HL-60/S4 treated with retinoic acid at 250 ng/mL for 4 days and 3 days (cell line): ENCODE data around the gene RABGAP1L.
"Not testable (repeated sequence)": the region's sequence is repeated elsewhere in the genome, so short reads cannot be mapped to it uniquely, and the experiment has no call there.

Experiments
- in situ Hi-C: fragments of 300-500 bp; cut with MboI; formaldehyde crosslinking; loops from 2 replicates; pipeline ENCODE4 v1.7.0; 2022; ENCODE audit warnings: low sequenced_read_pairs

RABGAP1L gene

DNA sequence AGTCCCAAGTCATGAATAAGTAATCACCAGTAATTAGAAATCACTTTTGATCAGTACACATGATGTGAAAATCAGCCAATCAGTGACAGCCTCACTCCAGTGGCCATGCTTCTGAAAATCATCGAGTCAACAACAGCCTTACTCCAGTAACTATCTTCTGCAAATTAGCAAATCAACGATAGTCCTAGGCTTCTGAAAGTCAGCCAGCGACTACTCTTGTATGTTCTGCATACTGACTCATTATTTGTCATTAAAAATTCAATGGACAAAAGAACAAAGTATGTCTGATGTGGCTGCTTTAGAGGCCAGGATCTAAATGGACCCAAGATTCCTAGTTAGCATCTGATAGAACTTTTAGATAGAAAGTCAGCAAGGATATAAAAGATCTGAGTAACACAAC, 391.0 kb downstream of the RABGAP1L start:
- in situ Hi-C loops = no loop called here

GRCh38 chr1:174556392-174556791, 397.1 kb downstream of the RABGAP1L start:
- in situ Hi-C loops = no loop called here

DNA sequence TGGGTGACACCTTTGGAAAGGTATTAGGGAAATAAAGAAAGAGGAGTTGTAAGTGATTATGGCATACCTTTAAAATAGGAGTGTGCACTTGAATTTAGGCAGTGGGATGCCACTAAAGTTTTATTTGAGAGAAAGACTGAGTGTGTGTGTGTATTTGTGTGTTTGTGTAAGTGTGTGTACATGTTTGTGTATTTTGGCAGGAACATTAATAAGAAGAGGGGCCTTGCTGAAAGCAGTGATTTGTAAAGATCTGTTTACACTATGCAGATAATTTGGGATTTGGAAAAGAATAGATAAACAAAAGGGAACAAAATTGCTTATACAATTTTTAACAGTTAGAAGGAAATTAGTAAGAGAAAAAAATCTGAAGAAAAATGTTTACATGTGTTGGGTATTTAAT, 409.2 kb downstream of the RABGAP1L start:
- in situ Hi-C loops = no loop called here

- in situ Hi-C loops = no loop called here
Measured at GRCh38 chr1:174569240-174569639, 409.9 kb downstream of the RABGAP1L start.

- in situ Hi-C loops = no loop called here
Measured at GRCh38 chr1:174572771-174573170, 413.5 kb downstream of the RABGAP1L start.

DNA sequence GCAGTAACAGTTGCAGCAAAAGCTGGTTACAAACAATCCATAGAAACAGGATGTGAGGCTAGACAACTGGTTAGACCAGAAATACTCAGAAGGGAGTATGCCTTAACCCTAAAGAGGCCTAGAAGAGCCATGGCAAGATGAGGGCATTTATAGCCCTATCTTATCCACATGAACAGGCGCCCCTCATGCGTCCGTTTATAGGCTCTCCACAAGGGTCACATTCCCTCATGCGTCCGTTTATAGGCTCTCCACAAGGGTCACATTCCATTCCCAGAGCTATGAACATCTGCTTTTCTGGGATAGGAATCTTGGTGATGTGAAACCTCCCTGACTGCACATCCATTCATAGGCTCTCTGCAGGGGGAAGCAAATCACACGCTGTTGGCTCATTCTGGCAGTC, 416.8 kb downstream of the RABGAP1L start:
- in situ Hi-C loops = not testable (repeated sequence)

- in situ Hi-C loops = no loop called here
Measured at GRCh38 chr1:174577681-174578080, 418.4 kb downstream of the RABGAP1L start.

- in situ Hi-C loops = no loop called here
Measured at GRCh38 chr1:174580801-174581200, 421.5 kb downstream of the RABGAP1L start.

DNA sequence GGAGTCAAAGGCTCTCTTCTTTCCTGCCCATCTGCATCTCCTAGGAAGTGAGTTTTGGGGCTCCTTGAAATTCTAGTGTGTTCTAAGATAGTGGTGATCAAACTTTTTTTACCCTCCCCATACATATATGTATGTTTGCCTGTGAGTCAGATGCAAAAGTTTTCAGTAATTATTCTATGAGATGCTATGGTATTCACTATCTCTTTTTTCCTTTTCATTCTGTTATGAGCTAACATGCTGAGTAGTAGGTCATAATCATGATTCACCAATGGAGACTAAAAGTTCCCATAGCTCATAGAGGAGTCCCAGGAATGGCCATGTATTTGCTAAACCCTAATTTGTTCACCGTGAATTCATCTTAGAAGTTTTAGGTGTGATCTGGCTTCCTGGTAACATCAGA, 424.0 kb downstream of the RABGAP1L start:
- in situ Hi-C loops = no loop called here

DNA sequence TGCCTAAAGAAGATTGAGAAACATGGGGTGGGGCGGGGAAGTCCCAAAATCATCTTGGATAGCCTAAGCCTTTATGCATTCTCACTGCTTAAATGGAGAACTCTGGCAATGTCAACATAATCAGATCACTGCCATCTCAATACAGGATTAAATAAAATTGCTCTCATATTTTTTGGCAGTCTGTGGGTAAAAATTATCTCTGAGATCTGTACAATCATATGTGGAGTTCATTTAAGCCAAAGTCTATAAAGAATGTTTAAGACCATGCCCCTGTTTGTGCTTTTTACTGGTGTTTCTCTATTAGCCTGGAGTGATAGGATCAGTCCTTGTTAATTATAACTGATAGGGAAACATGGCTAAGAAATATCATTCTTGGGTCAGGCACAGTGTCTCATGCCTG, 424.8 kb downstream of the RABGAP1L start:
- in situ Hi-C loops = no loop called here

- in situ Hi-C loops = not testable (repeated sequence)
Measured at GRCh38 chr1:174588618-174589017, 429.3 kb downstream of the RABGAP1L start.

DNA sequence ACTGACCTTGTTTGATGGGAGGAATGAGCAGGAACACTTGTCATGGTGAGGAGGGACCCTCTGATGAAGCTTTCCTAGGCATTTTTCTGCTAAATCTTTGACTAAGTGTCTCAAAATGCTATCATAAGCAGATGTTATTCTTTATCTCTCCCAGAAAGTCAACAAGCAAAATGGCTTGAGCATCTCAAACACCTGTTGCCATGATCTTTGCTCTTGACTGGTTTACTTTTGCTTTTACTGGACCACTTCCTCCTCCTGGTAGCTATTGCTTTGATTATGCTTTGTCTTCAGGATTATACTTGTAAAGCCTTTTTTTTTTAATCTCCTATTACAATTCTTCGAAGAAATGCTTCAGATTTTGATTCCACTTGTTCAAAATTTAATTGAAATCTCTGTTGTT, 445.9 kb downstream of the RABGAP1L start:
- in situ Hi-C loops = no loop called here

DNA sequence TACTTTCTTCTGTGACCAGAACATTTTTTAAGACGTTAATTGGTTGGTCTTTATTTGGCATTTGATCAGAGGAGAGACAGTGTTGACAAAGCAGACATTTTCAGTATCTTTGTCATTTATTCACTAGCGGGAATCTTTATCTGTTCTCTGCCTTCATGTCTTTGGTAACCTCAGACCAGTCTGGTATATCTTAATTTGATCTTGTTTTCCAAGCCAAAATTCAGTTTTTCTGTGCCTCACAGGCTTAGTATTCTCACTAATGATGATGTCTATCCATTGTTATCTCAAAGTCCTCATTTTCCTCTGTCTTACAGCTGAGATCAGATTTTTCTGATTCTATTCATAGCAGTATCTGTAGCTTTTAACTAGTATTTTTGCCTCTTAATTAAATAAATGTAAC, 447.2 kb downstream of the RABGAP1L start:
- in situ Hi-C loops = no loop called here

DNA sequence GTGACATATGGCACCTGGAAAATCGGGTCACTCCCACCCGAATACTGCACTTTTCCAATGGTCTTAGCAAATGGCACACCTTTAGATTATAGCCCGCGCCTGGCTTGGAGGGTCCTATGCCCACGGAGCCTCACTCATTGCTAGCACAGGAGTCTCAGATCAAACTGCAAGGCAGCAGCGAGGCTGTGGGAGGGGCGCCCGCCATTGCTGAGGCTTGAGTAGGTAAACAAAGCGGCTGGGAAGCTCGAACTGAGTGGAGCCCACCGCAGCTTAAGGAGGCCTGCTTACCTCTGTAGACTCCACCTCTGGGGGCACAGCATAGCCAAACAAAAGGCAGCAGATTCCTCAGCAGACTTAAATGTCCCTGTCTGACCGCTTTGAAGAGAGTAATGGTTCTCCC, 458.6 kb downstream of the RABGAP1L start:
- in situ Hi-C loops = not testable (repeated sequence)

- in situ Hi-C loops = no loop called here
Measured at GRCh38 chr1:174623324-174624035, 464.2 kb downstream of the RABGAP1L start.

DNA sequence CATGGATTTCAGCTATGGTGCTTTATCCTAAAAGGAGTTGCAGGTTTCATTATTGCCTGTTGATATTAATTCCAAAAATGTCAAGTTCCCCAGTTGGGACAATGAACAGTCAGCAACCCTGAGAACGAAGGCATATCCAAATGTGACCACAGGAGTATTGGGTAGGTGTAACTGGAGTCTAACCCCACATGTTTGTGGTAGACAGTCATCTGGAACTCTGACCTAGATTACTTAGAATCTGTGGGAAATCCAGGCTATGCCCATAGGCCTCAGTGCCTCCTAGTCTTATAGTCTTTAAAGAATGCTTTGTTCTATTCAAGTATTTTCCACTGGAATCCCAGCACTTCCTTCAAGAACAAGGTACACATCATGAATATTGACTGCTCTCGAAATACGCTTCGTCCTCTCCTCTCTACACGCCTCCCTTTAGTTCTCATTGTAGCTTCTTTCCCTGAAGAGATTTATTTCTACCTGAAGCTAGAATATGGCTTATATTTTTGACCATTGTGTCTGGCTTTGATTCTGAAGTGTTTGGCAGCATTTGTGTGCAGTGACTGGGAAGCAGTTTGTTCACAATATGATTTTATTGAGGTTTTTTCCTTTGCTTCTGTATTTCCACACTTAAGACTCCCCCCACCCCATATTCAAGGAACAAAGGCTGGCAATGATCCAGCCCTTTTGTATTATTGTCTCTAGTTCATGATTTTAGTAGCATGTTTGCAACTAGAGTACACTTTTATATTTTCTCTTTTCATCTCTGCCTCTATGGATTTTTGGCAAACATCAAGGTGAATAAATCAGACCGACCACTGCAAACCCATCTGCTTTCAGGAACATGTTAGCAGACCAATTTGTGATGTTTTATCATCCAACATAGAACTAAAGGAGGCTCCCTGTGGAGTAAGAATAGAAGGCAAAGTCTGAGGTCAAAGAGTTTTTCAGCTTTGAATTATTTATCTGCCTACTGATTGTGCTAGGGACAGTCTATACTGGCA, 467.0 kb downstream of the RABGAP1L start:
- in situ Hi-C loops = no loop called here

GRCh38 chr1:174637487-174637886, 478.2 kb downstream of the RABGAP1L start:
- in situ Hi-C loops = no loop called here

DNA sequence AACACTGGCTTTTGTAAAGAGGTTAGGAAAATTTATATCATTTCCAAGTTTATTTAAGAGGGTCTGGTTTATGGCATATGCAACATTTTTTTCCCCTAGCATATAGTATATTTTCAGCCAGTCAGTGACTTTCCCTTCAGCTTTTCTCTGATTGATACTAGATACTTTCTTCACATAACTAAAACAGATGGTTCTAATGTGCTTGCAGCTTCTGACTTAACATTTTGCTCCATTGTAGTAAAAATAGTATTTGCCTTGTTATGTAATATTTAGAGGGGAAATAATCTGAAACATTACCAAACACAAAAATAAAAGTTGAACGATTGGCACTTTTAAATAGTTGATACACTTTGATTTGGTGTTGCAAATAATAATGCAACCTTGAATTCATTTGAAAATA, 480.1 kb downstream of the RABGAP1L start:
- in situ Hi-C loops = no loop called here

DNA sequence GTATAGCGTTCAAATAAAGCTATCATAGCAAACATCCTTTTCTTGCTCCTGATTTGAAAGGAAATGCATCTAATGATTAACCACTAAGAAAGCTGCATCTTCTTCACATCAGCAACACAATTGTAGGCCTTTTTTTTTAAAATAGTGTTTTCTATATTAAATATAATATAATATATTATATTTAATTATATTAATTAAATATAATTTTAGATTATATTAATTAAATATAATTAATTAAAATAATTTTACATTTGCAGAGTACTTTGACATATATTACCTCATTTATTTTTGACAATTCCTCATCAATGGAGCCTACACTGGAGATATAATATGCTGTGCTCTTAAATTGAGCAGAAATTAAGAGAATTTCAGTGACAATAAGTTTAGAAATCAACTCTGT, 481.5 kb downstream of the RABGAP1L start:
- in situ Hi-C loops = no loop called here

DNA sequence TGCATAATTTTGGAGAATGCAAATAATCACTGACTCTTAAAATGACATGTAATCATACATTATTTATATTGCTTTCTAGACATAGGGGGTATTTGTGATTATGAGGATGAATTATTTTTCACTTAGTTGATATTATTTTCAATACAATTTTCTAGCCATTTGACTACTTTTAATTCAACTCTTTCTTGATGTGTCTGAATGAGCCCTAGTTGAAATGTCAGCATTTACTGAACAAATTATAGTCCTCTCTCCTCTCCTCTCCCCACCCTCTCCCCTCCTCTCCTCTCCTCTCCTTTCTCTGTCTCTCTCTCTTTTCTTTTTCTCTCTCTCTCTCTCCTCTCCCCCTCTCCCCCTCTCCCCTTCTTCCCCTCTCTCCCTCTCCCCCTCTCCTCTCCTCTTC, 483.1 kb downstream of the RABGAP1L start:
- in situ Hi-C loops = no loop called here

DNA sequence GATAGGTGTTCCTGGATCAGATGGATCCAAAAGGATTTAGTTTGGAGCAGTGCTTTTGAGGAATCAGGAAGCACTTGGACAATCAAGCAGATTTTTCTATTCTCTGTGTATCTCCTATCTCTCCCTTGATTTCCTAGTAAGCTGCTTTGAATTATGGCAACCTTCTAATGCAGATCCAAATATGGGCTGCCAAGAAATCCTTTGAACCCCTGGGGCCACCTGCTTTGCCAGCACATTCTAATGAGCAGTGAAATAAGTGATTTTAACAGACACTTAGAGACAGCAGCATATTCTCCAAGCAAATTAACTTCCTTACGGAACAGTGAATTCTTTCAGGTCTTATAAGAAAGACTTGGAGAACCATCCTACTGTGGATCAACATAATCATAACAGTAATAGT, 483.9 kb downstream of the RABGAP1L start:
- in situ Hi-C loops = no loop called here

DNA sequence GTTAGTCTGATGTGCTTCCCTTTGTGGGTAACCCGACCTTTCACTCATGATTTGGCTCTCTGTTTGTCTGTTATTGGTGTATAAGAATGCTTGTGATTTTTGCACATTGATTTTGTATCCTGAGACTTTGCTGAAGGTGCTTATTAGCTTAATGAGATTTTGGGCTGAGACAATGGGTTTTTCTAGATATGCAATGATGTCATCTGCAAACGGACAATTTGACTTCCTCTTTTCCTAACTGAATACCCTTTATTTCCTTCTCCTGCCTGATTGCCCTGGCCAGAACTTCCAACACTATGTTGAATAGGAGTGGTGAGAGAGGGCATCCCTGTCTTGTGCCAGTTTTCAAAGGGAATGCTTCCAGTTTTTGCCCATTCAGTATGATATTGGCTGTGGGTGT, 490.3 kb downstream of the RABGAP1L start:
- in situ Hi-C loops = not testable (repeated sequence)
